GF-D8 (cell line): ENCODE data around the gene NT5DC3.

Experiments used
- DNase-seq: peaks from one replicate; lab custom pipeline; 2025; lab: John Stamatoyannopoulos, UW

The NT5DC3 gene

GRCh38 chr12:103840876-103841689, at the start of gene NT5DC3:
Gene NT5DC3, minus strand, starts transcription at chr12:103841234. Its CDS starts 78 bp downstream, at chr12:103841156.
- peak; percentile 32 for DNase-seq

GRCh38 chr12:103887738-103888137, 46.7 kb upstream of the NT5DC3 start:
- DNase-seq = no peak

- no peak for DNase-seq
Observed at GRCh38 chr12:103886195-103886797, 45.3 kb upstream of the NT5DC3 start.

- peak; percentile 13 for DNase-seq
Observed at GRCh38 chr12:103884316-103884715, 43.3 kb upstream of the NT5DC3 start.

GRCh38 chr12:103883908-103884307, 42.9 kb upstream of the NT5DC3 start:
- no peak for DNase-seq

- DNase-seq = no peak
Observed at GRCh38 chr12:103882861-103883596, 42.0 kb upstream of the NT5DC3 start.

GRCh38 chr12:103881261-103881660, 40.2 kb upstream of the NT5DC3 start:
- DNase-seq = no peak

GRCh38 chr12:103880299-103881142, 39.5 kb upstream of the NT5DC3 start:
- no peak for DNase-seq

GRCh38 chr12:103879878-103880277, 38.8 kb upstream of the NT5DC3 start:
- no peak for DNase-seq

GRCh38 chr12:103879048-103879692, 38.1 kb upstream of the NT5DC3 start:
- DNase-seq = no peak

- DNase-seq = no peak
Observed at GRCh38 chr12:103877934-103878510, 37.0 kb upstream of the NT5DC3 start.

- DNase-seq = no peak
Observed at GRCh38 chr12:103877288-103877687, 36.3 kb upstream of the NT5DC3 start.

GRCh38 chr12:103875666-103876065, 34.6 kb upstream of the NT5DC3 start:
- DNase-seq = no peak

- DNase-seq = no peak
Observed at GRCh38 chr12:103868215-103868614, 27.2 kb upstream of the NT5DC3 start.

GRCh38 chr12:103865151-103865730, 24.2 kb upstream of the NT5DC3 start:
- DNase-seq = no peak

GRCh38 chr12:103864710-103865109, 23.7 kb upstream of the NT5DC3 start:
- no peak for DNase-seq

GRCh38 chr12:103858953-103859601, 18.0 kb upstream of the NT5DC3 start:
- DNase-seq = no peak

GRCh38 chr12:103858335-103858734, 17.3 kb upstream of the NT5DC3 start:
- DNase-seq = no peak

GRCh38 chr12:103857164-103857563, 16.1 kb upstream of the NT5DC3 start:
- no peak for DNase-seq
